IMR-90 (cell line): ENCODE results near the gene CDH9. TPM values are rescaled to one million over a fixed set of nuclear protein-coding genes. Genes with fewer than 3 reads are reported as not detected.

ENCODE experiments used
- ATAC-seq: fragments of 200-7000 bp; cut with Tn5 transposase; 2 replicates; pipeline ENCODE4 v1.9.1; 2020; ENCODE audit warnings: low read depth, mild to moderate bottlenecking, moderate library complexity
- BruUV-seq: library from RNA; stranded (reverse); fragments of 400-500 nt; replicated peaks from 2 replicates; lab custom pipeline; 2021; lab: Mats Ljungman, UMichigan
- CTCF ChIA-PET: fragments of 300-600 bp; formaldehyde crosslinking; extraction: SDS; loops from one replicate; lab custom pipeline; 2021; ENCODE audit warnings: antibody characterized with exemption; lab: Yijun Ruan, JAX
- POLR2A ChIA-PET: fragments of 300-600 bp; sonication (Branson Sonifier 250); formaldehyde crosslinking; loops from one replicate; lab custom pipeline; 2022; ENCODE audit warnings: antibody characterized with exemption; ENCODE audit not compliant: unreplicated experiment; lab: Charles Lee
- DNase-seq: peaks from one replicate; pipeline ENCODE4 v3.0.0; 2013
- H2AFZ ChIP-seq: replicated peaks from 2 replicates; pipeline ENCODE3; 2013; ENCODE audit warnings: low read length, mild to moderate bottlenecking; ENCODE audit not compliant: poor library complexity
- H2AK5ac ChIP-seq: 2 replicates; pipeline ENCODE4 v1.6.1; 2013; ENCODE audit warnings: low read depth, low read length, inconsistent platforms
- H2AK9ac ChIP-seq: replicated peaks from 2 replicates; pipeline ENCODE3; 2013; ENCODE audit warnings: mild to moderate bottlenecking, low read depth, low read length, moderate library complexity; ENCODE audit not compliant: poor library complexity
- H2BK120ac ChIP-seq: 2 replicates; pipeline ENCODE4 v1.6.1; 2013; ENCODE audit warnings: low read depth, low read length, inconsistent platforms
- H2BK15ac ChIP-seq: 3 replicates; pipeline ENCODE4 v1.6.1; 2013; ENCODE audit warnings: low read depth, low read length, inconsistent platforms
- H2BK20ac ChIP-seq: 2 replicates; pipeline ENCODE4 v1.6.1; 2013; ENCODE audit warnings: low read depth, mild to moderate bottlenecking, inconsistent platforms, low read length, moderate library complexity
- H2BK5ac ChIP-seq: 2 replicates; pipeline ENCODE4 v1.6.1; 2013; ENCODE audit warnings: mild to moderate bottlenecking, low read depth, low read length, inconsistent platforms; ENCODE audit not compliant: poor library complexity, severe bottlenecking
- H3K14ac ChIP-seq: replicated peaks from 2 replicates; pipeline ENCODE4 v1.6.1; 2013; ENCODE audit warnings: low read depth, low read length, inconsistent platforms
- H3K18ac ChIP-seq: 2 replicates; pipeline ENCODE4 v1.6.1; 2013; ENCODE audit warnings: low read depth, low read length, control low read depth
- H3K23ac ChIP-seq: 2 replicates; pipeline ENCODE4 v1.6.1; 2013; ENCODE audit warnings: low read depth, low read length, inconsistent platforms
- H3K27ac ChIP-seq: 2 replicates; pipeline ENCODE4 v1.5.1; 2013; ENCODE audit warnings: mild to moderate bottlenecking, control low read depth, low read length; ENCODE audit not compliant: insufficient read depth
- H3K27me3 ChIP-seq: 2 replicates; pipeline ENCODE4 v1.6.1; 2013; ENCODE audit warnings: low read length; ENCODE audit not compliant: control insufficient read depth, insufficient read depth
- H3K36me3 ChIP-seq: 2 replicates; pipeline ENCODE4 v1.6.1; 2013; ENCODE audit warnings: low read length, mixed read lengths; ENCODE audit not compliant: control insufficient read depth, insufficient read depth
- H3K4ac ChIP-seq: 2 replicates; pipeline ENCODE4 v1.6.1; 2013; ENCODE audit warnings: low read depth, low read length, inconsistent platforms
- H3K4me1 ChIP-seq: 2 replicates; pipeline ENCODE4 v1.6.1; 2013; ENCODE audit warnings: low read length, mixed read lengths; ENCODE audit not compliant: control insufficient read depth, insufficient read depth
- H3K4me2 ChIP-seq: 2 replicates; pipeline ENCODE4 v1.6.1; 2013; ENCODE audit warnings: low read depth, mild to moderate bottlenecking, control low read depth, low read length, moderate library complexity
- H3K4me3 ChIP-seq: 2 replicates; pipeline ENCODE4 v1.5.1; 2013; ENCODE audit warnings: low read depth, mild to moderate bottlenecking, control low read depth, low read length, moderate library complexity; ENCODE audit not compliant: insufficient read depth
- H3K56ac ChIP-seq: 2 replicates; pipeline ENCODE4 v1.6.1; 2013; ENCODE audit warnings: low read length, inconsistent platforms; ENCODE audit not compliant: insufficient read depth; ENCODE audit errors: extremely low read depth
- H3K79me1 ChIP-seq, 2 experiments: 2 replicates each; pipeline ENCODE4 v1.6.1; 2013; ENCODE audit warnings: low read length in 2 of 2, inconsistent platforms in 1 of 2, low read depth in 1 of 2
- H3K9ac ChIP-seq: 2 replicates; pipeline ENCODE4 v1.6.1; 2013; ENCODE audit warnings: low read depth, low read length, control low read depth
- H3K9me1 ChIP-seq: 2 replicates; pipeline ENCODE4 v1.6.1; 2013; ENCODE audit warnings: low read length, inconsistent platforms; ENCODE audit not compliant: insufficient read depth
- H3K9me3 ChIP-seq: 2 replicates; pipeline ENCODE4 v1.6.1; 2013; ENCODE audit warnings: low read length; ENCODE audit not compliant: control insufficient read depth, insufficient read depth
- H4K20me1 ChIP-seq: 2 replicates; pipeline ENCODE4 v1.6.1; 2013; ENCODE audit warnings: low read length, inconsistent platforms; ENCODE audit not compliant: insufficient read depth
- H4K5ac ChIP-seq: 2 replicates; pipeline ENCODE4 v1.6.1; 2013; ENCODE audit warnings: mild to moderate bottlenecking, low read depth, low read length, control low read depth
- H4K8ac ChIP-seq, 2 experiments: 2 replicates each; pipeline ENCODE4 v1.6.1; 2013; ENCODE audit warnings: low read depth in 2 of 2, low read length in 2 of 2, control low read depth in 1 of 2, inconsistent platforms in 1 of 2
- H4K91ac ChIP-seq: 2 replicates; pipeline ENCODE4 v1.6.1; 2013; ENCODE audit warnings: low read depth, low read length, inconsistent platforms; ENCODE audit not compliant: insufficient read depth
- BHLHE40 ChIP-seq: fragments of 150-350 bp; IDR thresholded peaks from 2 replicates; pipeline ENCODE4 v1.6.1; 2016; ENCODE audit warnings: mild to moderate bottlenecking, low read depth, low read length
- CEBPB ChIP-seq: IDR thresholded peaks from 2 replicates; pipeline ENCODE4 v1.6.1; 2012; ENCODE audit warnings: low read depth, low read length, improper control_type of control experiment
- CHD1 ChIP-seq: IDR thresholded peaks from 2 replicates; pipeline ENCODE4 v1.6.1; 2012; ENCODE audit warnings: low read depth, low read length, improper control_type of control experiment
- CTCF ChIP-seq: conservative IDR thresholded peaks from 2 replicates; pipeline ENCODE4 v1.5.1; 2012; ENCODE audit warnings: mild to moderate bottlenecking, low read depth, low read length, improper control_type of control experiment
- FOS ChIP-seq: fragments of 150-350 bp; IDR thresholded peaks from 2 replicates; pipeline ENCODE4 v1.6.1; 2016; ENCODE audit warnings: low read depth, low read length
- MAFK ChIP-seq: IDR thresholded peaks from 2 replicates; pipeline ENCODE4 v1.6.1; 2012; ENCODE audit warnings: low read depth, low read length, improper control_type of control experiment
- MAZ ChIP-seq: IDR thresholded peaks from 2 replicates; pipeline ENCODE4 v1.6.1; 2012; ENCODE audit warnings: low read depth, mild to moderate bottlenecking, low read length, improper control_type of control experiment, moderate library complexity, borderline replicate concordance
- MXI1 ChIP-seq: IDR thresholded peaks from 2 replicates; pipeline ENCODE4 v1.6.1; 2012; ENCODE audit warnings: low read depth, mild to moderate bottlenecking, low read length, moderate library complexity, borderline replicate concordance
- NFE2L2 ChIP-seq: fragments of 150-350 bp; IDR thresholded peaks from 2 replicates; pipeline ENCODE4 v1.6.1; 2016; ENCODE audit warnings: low read depth, mild to moderate bottlenecking, low read length
- POLR2A ChIP-seq: IDR thresholded peaks from 2 replicates; pipeline ENCODE4 v1.6.1; 2012; ENCODE audit warnings: mild to moderate bottlenecking, low read depth, low read length
- RAD21 ChIP-seq: IDR thresholded peaks from 2 replicates; pipeline ENCODE4 v1.6.1; 2012; ENCODE audit warnings: low read length, improper control_type of control experiment
- RCOR1 ChIP-seq: IDR thresholded peaks from 2 replicates; pipeline ENCODE4 v1.6.1; 2012; ENCODE audit warnings: mild to moderate bottlenecking, low read length, improper control_type of control experiment; ENCODE audit not compliant: insufficient replicate concordance
- RFX5 ChIP-seq: IDR thresholded peaks from 2 replicates; pipeline ENCODE4 v1.8.0; 2012; ENCODE audit warnings: low read depth, mild to moderate bottlenecking, low read length, moderate library complexity
- SMC3 ChIP-seq: fragments of 150-350 bp; IDR thresholded peaks from 2 replicates; pipeline ENCODE4 v1.6.1; 2016; ENCODE audit warnings: low read depth, mild to moderate bottlenecking, antibody characterized with exemption, low read length, moderate library complexity
- dilution Hi-C: fragments of 300-500 bp; cut with HindIII; formaldehyde crosslinking; loops from one replicate; pipeline ENCODE4 v1.14.3; 2018; ENCODE audit warnings: low sequenced_read_pairs; ENCODE audit not compliant: unreplicated experiment
- in situ Hi-C: fragments of 300-500 bp; cut with MboI; formaldehyde crosslinking; loops from 3 replicates; pipeline ENCODE4 v1.14.3; 2019; ENCODE audit warnings: low sequenced_read_pairs, inconsistent platforms, mixed read lengths
- intact Hi-C: fragments of 100-400 bp; cut with micrococcal nuclease; formaldehyde crosslinking; loops from 2 replicates; pipeline ENCODE4 v1.10.0; 2022
- polyA plus RNA-seq, 3 experiments: library from polyadenylated mRNA; depleted of rRNA; stranded (reverse); fragments of >200 nt; gene quantifications; 2 replicates each; pipeline ENCODE4 v1.2.3, GENCODE V29; 2012; ENCODE audit warnings: low replicate concordance in 1 of 3
- total RNA-seq: library from RNA; depleted of rRNA; stranded (reverse); fragments of >200 nt; gene quantifications from 2 replicates; pipeline ENCODE4 v1.2.3, GENCODE V29; 2012
- TF ChIP-seq, protein P1 (sequence below): fragments of 150-350 bp; IDR thresholded peaks from 2 replicates; pipeline ENCODE4 v1.6.1; 2016; ENCODE audit warnings: low read depth, mild to moderate bottlenecking, low read length, moderate library complexity, borderline replicate concordance
- TF ChIP-seq, protein P2 (sequence below): fragments of 150-350 bp; IDR thresholded peaks from 2 replicates; pipeline ENCODE4 v1.6.1; 2017; ENCODE audit warnings: mild to moderate bottlenecking, antibody characterized with exemption, low read length, low read depth

CDH9 gene
- total and polyA plus RNA-seq, 2 of the 4 experiments (the other 2 are of a cell fraction), result not detected

DNA sequence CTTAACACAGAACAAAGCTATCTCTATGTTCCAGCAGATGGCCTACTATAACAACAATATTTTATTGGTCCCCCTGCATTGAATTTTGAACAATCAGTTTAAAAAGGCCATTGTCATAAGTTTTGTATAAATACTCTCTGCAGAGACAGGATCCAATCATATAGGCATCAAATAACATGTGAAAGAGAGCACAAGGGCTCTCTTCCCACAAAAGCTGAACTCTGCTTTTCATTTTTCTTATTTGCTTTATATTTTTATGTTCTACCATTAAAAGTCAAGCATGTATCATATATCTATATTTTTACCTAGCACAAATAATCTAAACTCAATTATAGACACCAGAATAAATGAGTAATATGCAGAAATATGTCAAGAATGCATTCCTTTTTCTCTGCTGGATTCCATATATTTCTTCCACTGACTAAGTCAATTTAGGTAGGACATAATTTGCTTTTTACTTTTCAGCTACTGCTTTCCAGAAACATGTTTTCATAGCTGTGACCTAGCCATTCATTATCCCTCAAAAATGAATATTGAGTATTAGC lies 143.6 kb downstream of the CDH9 start:
- Histone ChIP-seq H3K27me3 (no peaks in the 10 kb centered on the region), H3K9me3 (no peaks in the 10 kb centered on the region), H3K27ac (no peak overlapping the region), H4K20me1 (no peaks in the 10 kb centered on the region), H2AK5ac (no peak overlapping the region), H3K18ac (no peak overlapping the region), H3K23ac (no peak overlapping the region), H3K56ac (no peak overlapping the region), H3K79me1 (no peaks in the 10 kb centered on the region), H2BK15ac (no peak overlapping the region), H2BK20ac (no peak overlapping the region), H3K4ac (no peak overlapping the region), H3K4me3 (no peak overlapping the region), H2BK120ac (no peak overlapping the region), H3K9ac (no peak overlapping the region), H3K36me3 (no peaks in the 10 kb centered on the region), H3K4me1 (no peaks in the 10 kb centered on the region), H3K14ac (no peak overlapping the region), H3K9me1 (no peaks in the 10 kb centered on the region), H2AK9ac (no peak overlapping the region), H2AFZ (no peak overlapping the region), H4K8ac (no peak overlapping the region), H4K5ac (no peak overlapping the region), H2BK5ac (no peak overlapping the region), H4K91ac (no peak overlapping the region), H3K4me2 (no peak overlapping the region)
- no TSS peak for BruUV-seq
- DNase-seq (no peak), ATAC-seq (no peak)
- POLR2A ChIA-PET, result no interaction called here
- intact Hi-C loops (no loop called here), in situ Hi-C loops (no loop called here), dilution Hi-C loops (no loop called here)
- no peak for TF ChIP-seq MXI1
- no peak for TF ChIP-seq RFX5
- no peak for TF ChIP-seq BHLHE40
- TF ChIP-seq CHD1, result no peak
- no peak for TF ChIP-seq SMC3
- TF ChIP-seq POLR2A, result no peak
- no peak for TF ChIP-seq FOS
- no peak for TF ChIP-seq MAFK
- TF ChIP-seq, protein P1, sequence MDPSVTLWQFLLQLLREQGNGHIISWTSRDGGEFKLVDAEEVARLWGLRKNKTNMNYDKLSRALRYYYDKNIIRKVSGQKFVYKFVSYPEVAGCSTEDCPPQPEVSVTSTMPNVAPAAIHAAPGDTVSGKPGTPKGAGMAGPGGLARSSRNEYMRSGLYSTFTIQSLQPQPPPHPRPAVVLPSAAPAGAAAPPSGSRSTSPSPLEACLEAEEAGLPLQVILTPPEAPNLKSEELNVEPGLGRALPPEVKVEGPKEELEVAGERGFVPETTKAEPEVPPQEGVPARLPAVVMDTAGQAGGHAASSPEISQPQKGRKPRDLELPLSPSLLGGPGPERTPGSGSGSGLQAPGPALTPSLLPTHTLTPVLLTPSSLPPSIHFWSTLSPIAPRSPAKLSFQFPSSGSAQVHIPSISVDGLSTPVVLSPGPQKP, result no peak
- TF ChIP-seq MAZ, result no peak
- no peak for TF ChIP-seq NFE2L2
- TF ChIP-seq CEBPB, result no peak
- TF ChIP-seq RCOR1, result no peak
- no peak for TF ChIP-seq RAD21
- TF ChIP-seq CTCF, result no peak
- TF ChIP-seq, protein P2, sequence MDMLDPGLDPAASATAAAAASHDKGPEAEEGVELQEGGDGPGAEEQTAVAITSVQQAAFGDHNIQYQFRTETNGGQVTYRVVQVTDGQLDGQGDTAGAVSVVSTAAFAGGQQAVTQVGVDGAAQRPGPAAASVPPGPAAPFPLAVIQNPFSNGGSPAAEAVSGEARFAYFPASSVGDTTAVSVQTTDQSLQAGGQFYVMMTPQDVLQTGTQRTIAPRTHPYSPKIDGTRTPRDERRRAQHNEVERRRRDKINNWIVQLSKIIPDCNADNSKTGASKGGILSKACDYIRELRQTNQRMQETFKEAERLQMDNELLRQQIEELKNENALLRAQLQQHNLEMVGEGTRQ, result no peak
- CTCF ChIA-PET, result no interaction called here
